Measurements from ENCODE around the gene SPATC1L.
"Not testable (repeated sequence)": the region's sequence is repeated elsewhere in the genome, so short reads cannot be mapped to it uniquely, and the experiment has no call there.

SPATC1L gene

GRCh38 chr21:46185716-46186115 lies 1.5 kb upstream of the SPATC1L start:
- H3K27me3 Mint-ChIP-seq = peaks cover 14% of the 10 kb centered on the region
- no peak overlapping the region for H3K27ac Mint-ChIP-seq
- peaks cover 16% of the 10 kb centered on the region for H3K4me1 Mint-ChIP-seq
- no peaks in the 10 kb centered on the region for H3K9me3 Mint-ChIP-seq
- DNase-seq = no peak
- H3K4me3 Mint-ChIP-seq = peak overlapping the region; percentile 78
- CTCF ChIA-PET = no interaction called here
- H3K36me3 Mint-ChIP-seq = peaks cover 3% of the 10 kb centered on the region

- peak overlapping the region; percentile 87 for H3K27ac Mint-ChIP-seq
- H3K4me3 Mint-ChIP-seq = peak overlapping the region; percentile 78
- peaks cover 3% of the 10 kb centered on the region for H3K36me3 Mint-ChIP-seq
- peak; percentile 75 for DNase-seq
- peaks cover 16% of the 10 kb centered on the region for H3K4me1 Mint-ChIP-seq
- H3K27me3 Mint-ChIP-seq = peaks cover 14% of the 10 kb centered on the region
- no peaks in the 10 kb centered on the region for H3K9me3 Mint-ChIP-seq
- CTCF ChIA-PET = no interaction called here
Measured at GRCh38 chr21:46184625-46185555, 631 bp upstream of the SPATC1L start.

DNA sequence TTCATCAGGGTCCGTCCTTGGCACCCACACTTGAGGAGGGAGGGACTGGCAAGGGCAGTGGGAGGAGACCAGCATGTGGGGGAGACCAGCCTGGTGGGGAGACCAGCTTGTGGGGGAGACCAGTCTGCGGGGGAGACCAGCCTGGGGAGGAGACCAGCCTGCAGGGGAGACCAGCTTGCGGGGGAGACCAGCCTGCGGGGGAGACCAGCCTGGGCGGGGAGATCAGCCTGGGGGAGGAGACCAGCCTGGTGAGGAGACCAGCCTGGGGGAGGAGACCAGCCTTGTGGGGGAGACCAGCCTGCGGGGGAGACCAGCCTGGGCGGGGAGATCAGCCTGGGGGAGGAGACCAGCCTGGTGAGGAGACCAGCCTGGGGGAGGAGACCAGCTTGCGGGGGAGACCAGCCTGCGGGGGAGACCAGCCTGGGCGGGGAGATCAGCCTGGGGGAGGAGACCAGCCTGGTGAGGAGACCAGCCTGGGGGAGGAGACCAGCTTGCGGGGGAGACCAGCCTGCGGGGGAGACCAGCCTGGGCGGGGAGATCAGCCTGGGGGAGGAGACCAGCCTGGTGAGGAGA lies 836 bp downstream of the SPATC1L start:
- H3K9me3 Mint-ChIP-seq, DNase-seq, H3K27ac Mint-ChIP-seq, H3K36me3 Mint-ChIP-seq, CTCF ChIA-PET: not testable (repeated sequence)
- H3K4me3 Mint-ChIP-seq = peak overlapping the region; percentile 52
- peaks cover 14% of the 10 kb centered on the region for H3K27me3 Mint-ChIP-seq
- peaks cover 16% of the 10 kb centered on the region for H3K4me1 Mint-ChIP-seq

DNA sequence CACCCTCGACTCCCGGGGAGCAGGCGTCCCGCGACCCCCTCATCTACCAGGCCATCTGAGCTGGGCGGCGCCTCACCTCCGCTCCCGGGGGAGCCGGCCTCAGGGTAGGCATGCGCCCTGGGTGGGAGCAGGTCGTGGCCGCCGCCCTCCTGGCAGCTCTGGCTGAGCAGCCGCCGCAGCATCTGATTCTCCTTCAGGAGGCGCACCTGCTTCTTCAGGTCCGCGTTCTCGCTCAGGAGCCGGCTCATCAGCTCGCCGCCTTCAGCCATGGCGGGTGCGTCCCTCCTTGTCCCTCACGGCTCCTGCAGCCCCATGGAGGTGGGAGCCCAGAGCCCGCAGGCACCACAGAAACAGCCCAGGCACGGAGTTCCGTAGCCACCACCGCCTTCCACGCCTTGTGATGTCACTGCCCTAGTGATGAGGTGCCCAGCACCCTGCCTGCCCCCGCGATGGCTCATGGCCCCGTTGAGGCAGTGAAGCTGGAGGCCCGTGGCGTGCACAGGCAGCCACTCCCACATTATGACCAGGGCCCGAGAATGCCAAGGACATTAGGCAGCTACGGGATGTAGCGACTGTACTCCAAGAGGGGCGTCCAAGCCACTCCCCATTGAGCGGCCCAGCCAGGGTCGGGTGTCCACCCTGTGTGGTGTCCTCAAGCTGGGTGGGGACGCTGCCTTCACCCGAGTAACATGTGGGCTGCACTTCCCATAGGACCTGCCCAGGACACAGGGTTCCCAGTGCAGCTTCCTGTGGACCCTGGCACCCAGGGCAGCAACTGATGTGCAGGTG lies 1.5 kb downstream of the SPATC1L start:
- Mint-ChIP-seq H3K27me3 (peaks cover 14% of the 10 kb centered on the region), H3K4me1 (peaks cover 16% of the 10 kb centered on the region), H3K9me3 (peaks cover under 1% of the 10 kb centered on the region), H3K4me3 (peak overlapping the region; percentile 52), H3K36me3 (no peaks in the 10 kb centered on the region), H3K27ac (no peak overlapping the region)
- CTCF ChIA-PET = no interaction called here
- no peak for DNase-seq

DNA sequence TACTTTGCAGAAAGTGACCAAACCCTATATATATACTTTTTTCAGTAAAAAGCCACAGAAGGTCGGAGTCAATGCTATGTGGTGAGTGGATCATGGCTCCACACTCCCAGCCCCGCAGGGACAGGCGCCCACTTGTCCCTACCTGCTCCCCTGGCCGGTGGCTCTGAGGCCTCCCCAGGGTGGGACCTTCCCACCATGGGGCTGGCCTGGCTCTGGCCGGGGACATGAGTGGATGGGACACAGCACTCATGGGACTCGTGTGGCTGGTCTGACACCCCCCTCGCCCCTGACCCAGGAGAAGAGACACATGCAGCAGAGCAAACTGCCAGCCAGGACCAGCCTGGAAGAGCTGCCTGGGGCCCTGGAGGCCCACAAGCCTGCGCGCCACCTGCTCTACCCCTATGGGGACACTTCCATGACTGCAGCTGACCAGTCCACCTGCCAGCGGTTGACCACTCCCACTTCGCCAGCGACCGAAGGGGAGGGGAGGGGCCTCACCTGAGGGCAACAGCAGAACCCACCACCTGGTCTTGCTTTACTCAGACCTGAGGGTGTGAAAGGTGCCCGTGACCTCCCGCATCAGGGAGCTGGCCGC lies 2.2 kb downstream of the SPATC1L start:
- H3K27me3 Mint-ChIP-seq = peaks cover 14% of the 10 kb centered on the region
- peaks cover 16% of the 10 kb centered on the region for H3K4me1 Mint-ChIP-seq
- H3K36me3 Mint-ChIP-seq = no peaks in the 10 kb centered on the region
- no peak for DNase-seq
- CTCF ChIA-PET = no interaction called here
- H3K27ac Mint-ChIP-seq = no peak overlapping the region
- no peak overlapping the region for H3K4me3 Mint-ChIP-seq
- peaks cover 2% of the 10 kb centered on the region for H3K9me3 Mint-ChIP-seq

GRCh38 chr21:46181436-46181835 lies 2.8 kb downstream of the SPATC1L start:
- no peaks in the 10 kb centered on the region for H3K36me3 Mint-ChIP-seq
- peaks cover 16% of the 10 kb centered on the region for H3K4me1 Mint-ChIP-seq
- no peak overlapping the region for H3K4me3 Mint-ChIP-seq
- H3K27me3 Mint-ChIP-seq = peaks cover 14% of the 10 kb centered on the region
- no peak for DNase-seq
- peaks cover 2% of the 10 kb centered on the region for H3K9me3 Mint-ChIP-seq
- CTCF ChIA-PET = no interaction called here
- H3K27ac Mint-ChIP-seq = no peak overlapping the region

DNA sequence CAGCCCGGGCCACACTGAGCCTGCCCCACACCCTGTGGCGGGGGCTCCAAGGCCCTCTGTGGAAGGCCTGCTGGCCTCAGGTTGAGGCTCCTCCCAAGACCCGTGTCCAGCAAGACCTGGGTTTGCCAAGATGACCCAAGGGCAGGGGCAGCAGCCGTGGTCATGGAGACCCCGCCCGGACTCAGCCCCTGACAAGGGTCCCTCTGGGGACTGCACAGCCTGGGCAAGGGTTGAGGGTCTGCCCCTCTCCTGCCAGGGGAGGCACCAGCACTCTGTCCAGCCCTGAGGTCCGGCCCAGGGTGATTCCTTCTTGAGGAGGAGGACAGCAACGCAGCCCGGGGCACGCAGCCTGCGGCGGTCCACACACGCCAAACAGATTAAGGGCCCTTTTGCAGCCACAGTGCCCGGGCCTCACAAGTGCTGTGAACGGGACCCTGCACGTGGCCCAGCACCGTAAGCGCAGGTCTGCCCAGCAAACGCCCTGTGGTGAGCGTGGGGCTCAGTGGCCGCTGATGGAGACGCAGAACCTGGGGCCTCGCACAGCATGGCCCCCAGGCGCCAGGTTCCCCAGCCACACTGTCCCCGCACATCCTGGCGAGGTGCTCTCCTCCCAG lies 3.4 kb downstream of the SPATC1L start:
- DNase-seq = no peak
- Mint-ChIP-seq H3K4me1 (peaks cover 13% of the 10 kb centered on the region), H3K27ac (no peak overlapping the region), H3K36me3 (no peaks in the 10 kb centered on the region), H3K9me3 (peaks cover 2% of the 10 kb centered on the region), H3K4me3 (no peak overlapping the region), H3K27me3 (peaks cover 15% of the 10 kb centered on the region)
- CTCF ChIA-PET = no interaction called here

DNA sequence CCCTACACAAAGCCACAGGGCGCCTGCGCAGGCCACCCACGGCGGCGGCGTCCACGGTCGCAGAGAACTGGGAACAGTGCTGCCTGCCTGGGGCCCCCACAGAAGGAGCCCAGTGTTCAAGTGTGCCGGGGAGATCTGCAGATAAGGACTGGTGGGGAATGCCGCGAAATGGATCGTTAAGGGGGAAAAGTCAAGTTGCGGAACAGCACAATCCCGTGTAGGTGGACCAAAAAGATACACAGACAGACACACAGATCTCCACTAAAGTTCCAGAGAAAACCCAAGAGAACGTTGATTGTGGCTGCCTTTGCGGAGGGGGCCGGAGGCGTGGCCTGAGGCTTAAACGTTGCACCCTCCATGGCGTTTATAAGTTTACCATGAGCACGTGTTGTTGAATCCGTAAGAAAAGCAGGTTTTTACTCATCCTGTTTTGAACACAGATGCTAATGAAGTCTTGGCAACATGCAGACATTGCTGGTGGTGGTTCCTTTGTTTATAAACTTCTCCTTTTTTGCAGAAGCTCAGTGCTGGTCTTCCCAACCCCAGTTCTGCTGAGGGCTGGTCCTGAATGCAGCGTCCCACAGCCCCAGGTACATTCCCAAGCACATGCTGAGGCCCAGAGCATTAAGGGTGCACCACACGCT lies 4.1 kb downstream of the SPATC1L start:
- no peak overlapping the region for H3K27ac Mint-ChIP-seq
- H3K4me3 Mint-ChIP-seq = no peak overlapping the region
- peaks cover 2% of the 10 kb centered on the region for H3K9me3 Mint-ChIP-seq
- DNase-seq = no peak
- peaks cover 7% of the 10 kb centered on the region for H3K4me1 Mint-ChIP-seq
- CTCF ChIA-PET = no interaction called here
- H3K36me3 Mint-ChIP-seq = no peaks in the 10 kb centered on the region
- peaks cover 15% of the 10 kb centered on the region for H3K27me3 Mint-ChIP-seq

- Mint-ChIP-seq H3K27ac (no peak overlapping the region), H3K36me3 (no peaks in the 10 kb centered on the region), H3K4me3 (no peak overlapping the region), H3K9me3 (peaks cover 6% of the 10 kb centered on the region), H3K4me1 (peaks cover 2% of the 10 kb centered on the region), H3K27me3 (peaks cover 18% of the 10 kb centered on the region)
- no peak for DNase-seq
- CTCF ChIA-PET = no interaction called here
Measured at GRCh38 chr21:46179708-46180078, 4.6 kb downstream of the SPATC1L start.

GRCh38 chr21:46178961-46179360 lies 5.3 kb downstream of the SPATC1L start:
- peaks cover 11% of the 10 kb centered on the region for H3K9me3 Mint-ChIP-seq
- no peaks in the 10 kb centered on the region for H3K4me1 Mint-ChIP-seq
- CTCF ChIA-PET = no interaction called here
- H3K27me3 Mint-ChIP-seq = peaks cover 15% of the 10 kb centered on the region
- H3K36me3 Mint-ChIP-seq = peaks cover 2% of the 10 kb centered on the region
- H3K27ac Mint-ChIP-seq = no peak overlapping the region
- H3K4me3 Mint-ChIP-seq = no peak overlapping the region
- DNase-seq = no peak

GRCh38 chr21:46176443-46177129 lies 7.7 kb downstream of the SPATC1L start:
- DNase-seq, CTCF ChIA-PET, H3K4me1 Mint-ChIP-seq, H3K4me3 Mint-ChIP-seq, H3K36me3 Mint-ChIP-seq, H3K27ac Mint-ChIP-seq: not testable (repeated sequence)
- H3K9me3 Mint-ChIP-seq = peaks cover 17% of the 10 kb centered on the region
- H3K27me3 Mint-ChIP-seq = peaks cover 23% of the 10 kb centered on the region

GRCh38 chr21:46173573-46173972 lies 10.7 kb downstream of the SPATC1L start:
- Mint-ChIP-seq H3K27me3 (peaks cover 23% of the 10 kb centered on the region), H3K36me3 (peaks cover 2% of the 10 kb centered on the region), H3K27ac (no peak overlapping the region), H3K4me1 (peaks cover 9% of the 10 kb centered on the region), H3K4me3 (no peak overlapping the region), H3K9me3 (peaks cover 22% of the 10 kb centered on the region)
- CTCF ChIA-PET = no interaction called here
- no peak for DNase-seq

GRCh38 chr21:46172863-46173528 lies 11.3 kb downstream of the SPATC1L start:
- H3K27me3 Mint-ChIP-seq = peaks cover 23% of the 10 kb centered on the region
- CTCF ChIA-PET = interaction anchor here (0.7 kb wide), 1 partner anchor 27 kb away, joined by 3 read pairs; no protein-coding TSS in a partner anchor
- no peak overlapping the region for H3K27ac Mint-ChIP-seq
- peaks cover 9% of the 10 kb centered on the region for H3K4me1 Mint-ChIP-seq
- H3K4me3 Mint-ChIP-seq = no peak overlapping the region
- no peak for DNase-seq
- H3K9me3 Mint-ChIP-seq = peaks cover 22% of the 10 kb centered on the region
- H3K36me3 Mint-ChIP-seq = peaks cover 2% of the 10 kb centered on the region
